Vagina (tissue), 2 donors: ENCODE data around the gene PHF23. TPM values are rescaled to one million over a fixed set of nuclear protein-coding genes. Genes with fewer than 3 reads are reported as not detected.

Experiments
- DNase-seq, 2 donors: peaks; one replicate each; pipeline ENCODE4 v3.0.0-alpha.2; 2017; ENCODE audit errors: extremely low spot score in 2 of 2
- H3K27ac ChIP-seq: fragments of 200-600 bp; sonication (generic); one replicate; pipeline ENCODE4 v1.5.1; 2019
- H3K27me3 ChIP-seq: fragments of 200-600 bp; sonication (generic); one replicate; pipeline ENCODE4 v1.5.1; 2019
- H3K36me3 ChIP-seq, 2 donors: fragments of 200-600 bp; sonication (generic); one replicate each; pipeline ENCODE4 v1.5.1; 2017 to 2019
- H3K4me1 ChIP-seq: fragments of 200-600 bp; sonication (generic); one replicate; pipeline ENCODE4 v1.5.1; 2019
- H3K4me3 ChIP-seq, 2 donors: fragments of 200-600 bp; sonication (generic); 1 replicate in 1 of 2; 2 replicates in 1 of 2; pipeline ENCODE4 v1.5.1; 2016 to 2019
- H3K9me3 ChIP-seq: fragments of 200-600 bp; sonication (generic); one replicate; pipeline ENCODE4 v1.5.1; 2019
- POLR2A ChIP-seq, 2 donors: fragments of 450-650 bp; IDR thresholded peaks; one replicate each; pipeline ENCODE4 v1.6.1; 2017; ENCODE audit warnings: antibody characterized with exemption in 2 of 2, mild to moderate bottlenecking in 2 of 2, moderate library complexity in 2 of 2
- POLR2AphosphoS5 ChIP-seq, 2 donors: sonication (generic); formaldehyde crosslinking; IDR thresholded peaks; one replicate each; pipeline ENCODE4 v1.9.0; 2017; ENCODE audit warnings: antibody characterized with exemption in 2 of 2, mild to moderate bottlenecking in 2 of 2, low read depth in 1 of 2; ENCODE audit not compliant: insufficient read depth in 1 of 2
- intact Hi-C: fragments of 100-400 bp; cut with DNase I; formaldehyde crosslinking; loops from one replicate; pipeline ENCODE4 v1.15.1; 2023
- total RNA-seq: library from RNA; depleted of rRNA; stranded (reverse); fragments of >200 nt; gene quantifications from one replicate; pipeline ENCODE4 v1.2.3, GENCODE V29; 2016
- TF ChIP-seq, protein P1 (sequence below), 3 experiments: fragments of 450-650 bp in 2 of 3; fragments of 200-600 bp in 1 of 3; sonication (generic) in 1 of 3; IDR thresholded peaks; one replicate each; pipeline ENCODE4 v1.5.1; 2017 to 2019; ENCODE audit warnings: antibody characterized with exemption in 3 of 3, mild to moderate bottlenecking in 2 of 3, moderate library complexity in 2 of 3

The PHF23 gene
- 24.8 TPM for total RNA-seq

DNA sequence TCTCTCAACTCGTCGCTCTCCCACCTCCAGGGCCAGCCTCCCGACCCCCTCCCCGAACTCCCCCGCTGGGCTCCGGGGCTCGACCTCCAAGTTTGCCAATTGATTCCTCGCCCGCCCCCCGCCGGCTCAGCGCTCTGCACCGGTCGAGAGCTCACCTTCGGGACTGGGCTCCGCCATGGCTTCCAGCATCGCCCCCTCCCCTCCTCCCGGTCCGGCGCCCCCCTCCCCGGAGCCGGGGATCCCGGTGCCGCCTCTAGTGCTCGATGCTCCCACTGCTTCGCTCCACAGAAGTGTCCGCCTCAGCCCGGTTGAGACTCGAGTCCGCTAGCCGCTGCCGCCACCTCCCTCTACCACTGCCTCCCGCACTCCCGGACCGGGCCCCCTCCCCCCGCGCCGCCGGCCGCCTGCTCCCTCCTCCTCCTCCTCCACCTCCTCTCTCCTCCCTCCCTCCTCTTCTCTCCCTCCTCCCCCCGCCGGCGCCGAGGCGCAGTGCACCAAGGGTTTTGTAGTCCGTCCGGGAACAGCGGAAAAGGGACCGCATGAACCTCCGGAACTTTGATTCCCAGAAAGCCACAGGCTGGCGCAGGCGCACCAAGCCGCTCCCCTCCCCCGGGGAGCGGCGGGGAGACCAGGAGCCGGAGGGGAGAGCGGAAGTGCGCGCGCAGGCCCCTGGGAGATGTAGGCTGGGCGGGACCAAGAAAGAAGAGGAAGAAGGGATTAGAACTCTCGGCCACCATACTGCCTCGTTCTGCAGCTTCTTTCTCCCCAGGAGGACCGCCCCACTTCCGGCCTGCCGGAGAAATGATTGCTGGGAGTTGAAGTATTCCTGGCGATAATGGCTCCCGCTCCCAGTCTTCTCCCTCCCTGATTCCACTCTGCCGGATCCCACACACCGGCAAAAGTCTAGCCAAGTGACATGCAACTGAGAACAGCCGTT, at the start of gene PHF23:
Gene PHF23, minus strand, starts transcription at position 367 of the 937 bp plus-strand sequence. Its CDS starts 178 bp downstream, at position 189.
- H3K4me3 ChIP-seq, result peak within 1 kb of the TSS; percentile 69 to 100
- peaks cover 51% of the 10 kb centered on the region for H3K4me1 ChIP-seq
- TF ChIP-seq POLR2AphosphoS5 (IDR thresholded peaks at IDR 0.05; ENCODE audit: insufficient read depth in 1 of 2, low read depth in 1 of 2), result peak; percentile 90 to 100
- TF ChIP-seq, protein P1, sequence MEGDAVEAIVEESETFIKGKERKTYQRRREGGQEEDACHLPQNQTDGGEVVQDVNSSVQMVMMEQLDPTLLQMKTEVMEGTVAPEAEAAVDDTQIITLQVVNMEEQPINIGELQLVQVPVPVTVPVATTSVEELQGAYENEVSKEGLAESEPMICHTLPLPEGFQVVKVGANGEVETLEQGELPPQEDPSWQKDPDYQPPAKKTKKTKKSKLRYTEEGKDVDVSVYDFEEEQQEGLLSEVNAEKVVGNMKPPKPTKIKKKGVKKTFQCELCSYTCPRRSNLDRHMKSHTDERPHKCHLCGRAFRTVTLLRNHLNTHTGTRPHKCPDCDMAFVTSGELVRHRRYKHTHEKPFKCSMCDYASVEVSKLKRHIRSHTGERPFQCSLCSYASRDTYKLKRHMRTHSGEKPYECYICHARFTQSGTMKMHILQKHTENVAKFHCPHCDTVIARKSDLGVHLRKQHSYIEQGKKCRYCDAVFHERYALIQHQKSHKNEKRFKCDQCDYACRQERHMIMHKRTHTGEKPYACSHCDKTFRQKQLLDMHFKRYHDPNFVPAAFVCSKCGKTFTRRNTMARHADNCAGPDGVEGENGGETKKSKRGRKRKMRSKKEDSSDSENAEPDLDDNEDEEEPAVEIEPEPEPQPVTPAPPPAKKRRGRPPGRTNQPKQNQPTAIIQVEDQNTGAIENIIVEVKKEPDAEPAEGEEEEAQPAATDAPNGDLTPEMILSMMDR (IDR thresholded peaks at IDR 0.05), result peak in 1 of 3 experiments; percentile 41
- peak; percentile 8 to 83 for TF ChIP-seq POLR2A (IDR thresholded peaks at IDR 0.05)
- no peaks in the 10 kb centered on the region for H3K27me3 ChIP-seq
- peak within 1 kb of the TSS; percentile 99 for H3K27ac ChIP-seq
- no peaks in the 10 kb centered on the region for H3K9me3 ChIP-seq
- peak in 1 of 2 donors; percentile 100 for DNase-seq
- peaks cover 0 to 31% of the 10 kb centered on the region in 2 donors for H3K36me3 ChIP-seq
- intact Hi-C loops, result no loop called here

DNA sequence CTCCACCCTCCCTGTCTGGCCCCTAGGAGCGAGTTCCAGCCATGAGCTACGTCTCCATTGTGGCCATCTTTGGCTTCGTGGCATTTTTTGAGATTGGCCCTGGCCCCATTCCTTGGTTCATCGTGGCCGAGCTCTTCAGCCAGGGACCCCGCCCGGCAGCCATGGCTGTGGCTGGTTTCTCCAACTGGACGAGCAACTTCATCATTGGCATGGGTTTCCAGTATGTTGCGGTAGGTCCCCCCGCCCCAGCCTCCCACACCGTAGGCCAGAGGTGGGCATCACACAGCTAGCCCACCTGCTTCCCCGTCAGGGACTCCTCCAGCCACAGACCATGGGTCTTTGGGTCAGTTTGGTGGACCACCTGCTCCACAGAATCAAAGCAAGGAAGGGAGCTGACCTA, 46.4 kb upstream of the PHF23 start:
- no peak overlapping the region for H3K27ac ChIP-seq
- H3K4me3 ChIP-seq, result no peak overlapping the region
- DNase-seq, result no peak
- intact Hi-C loops, result no loop called here
- H3K27me3 ChIP-seq, result no peaks in the 10 kb centered on the region
- no peak for TF ChIP-seq POLR2A (IDR thresholded peaks at IDR 0.05)
- TF ChIP-seq, protein P1 (IDR thresholded peaks at IDR 0.05), result no peak
- no peak for TF ChIP-seq POLR2AphosphoS5 (IDR thresholded peaks at IDR 0.05; ENCODE audit: insufficient read depth in 1 of 2, low read depth in 1 of 2)
- H3K4me1 ChIP-seq, result peaks cover 23% of the 10 kb centered on the region
- H3K36me3 ChIP-seq, result no peaks in the 10 kb centered on the region
- H3K9me3 ChIP-seq, result no peaks in the 10 kb centered on the region

DNA sequence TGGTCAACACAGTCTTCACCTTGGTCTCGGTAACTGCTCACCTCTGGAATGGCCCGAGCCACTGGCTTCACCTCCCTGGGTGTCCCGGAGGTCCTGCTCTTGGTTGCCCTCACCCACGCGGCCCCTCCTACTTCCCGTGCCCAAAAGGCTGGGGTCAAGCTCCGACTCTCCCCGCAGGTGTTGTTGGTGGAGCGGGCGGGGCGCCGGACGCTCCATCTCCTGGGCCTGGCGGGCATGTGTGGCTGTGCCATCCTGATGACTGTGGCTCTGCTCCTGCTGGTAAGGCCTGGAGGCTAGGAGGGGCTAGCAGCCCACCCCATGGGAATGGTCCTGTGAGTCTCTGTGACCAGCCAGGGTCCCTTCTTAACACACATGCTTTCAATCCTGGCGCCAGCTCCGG, 45.7 kb upstream of the PHF23 start:
- intact Hi-C loops, result no loop called here

DNA sequence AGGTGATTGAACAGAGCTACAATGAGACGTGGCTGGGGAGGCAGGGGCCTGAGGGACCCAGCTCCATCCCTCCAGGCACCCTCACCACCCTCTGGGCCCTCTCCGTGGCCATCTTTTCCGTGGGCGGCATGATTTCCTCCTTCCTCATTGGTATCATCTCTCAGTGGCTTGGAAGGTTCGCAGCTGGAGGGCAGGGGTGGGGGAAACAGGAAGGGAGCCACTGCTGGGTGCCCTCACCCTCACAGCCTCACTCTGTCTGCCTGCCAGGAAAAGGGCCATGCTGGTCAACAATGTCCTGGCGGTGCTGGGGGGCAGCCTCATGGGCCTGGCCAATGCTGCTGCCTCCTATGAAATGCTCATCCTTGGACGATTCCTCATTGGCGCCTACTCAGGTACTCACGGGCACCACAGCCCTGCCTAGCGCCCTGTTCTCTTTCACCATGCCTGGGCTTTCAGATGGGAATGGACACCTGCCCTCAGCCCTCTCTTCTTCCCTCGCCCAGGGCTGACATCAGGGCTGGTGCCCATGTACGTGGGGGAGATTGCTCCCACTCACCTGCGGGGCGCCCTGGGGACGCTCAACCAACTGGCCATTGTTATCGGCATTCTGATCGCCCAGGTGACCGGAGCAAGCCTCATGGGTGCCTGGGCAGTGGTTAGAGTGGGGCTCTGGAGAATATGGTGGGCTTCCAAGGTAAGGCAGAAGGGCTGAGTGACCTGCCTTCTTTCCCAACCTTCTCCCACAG, 44.4 kb upstream of the PHF23 start:
- Histone ChIP-seq H3K4me3 (no peak overlapping the region), H3K27me3 (no peaks in the 10 kb centered on the region), H3K27ac (no peak overlapping the region), H3K36me3 (no peaks in the 10 kb centered on the region), H3K9me3 (no peaks in the 10 kb centered on the region), H3K4me1 (peaks cover 24% of the 10 kb centered on the region)
- intact Hi-C loops, result no loop called here
- no peak for DNase-seq
- TF ChIP-seq POLR2AphosphoS5 (IDR thresholded peaks at IDR 0.05; ENCODE audit: insufficient read depth in 1 of 2, low read depth in 1 of 2), result no peak
- TF ChIP-seq, protein P1 (IDR thresholded peaks at IDR 0.05), result no peak
- TF ChIP-seq POLR2A (IDR thresholded peaks at IDR 0.05), result no peak

More for the DNA sequence above, 45.7 kb upstream of the PHF23 start:
- Histone ChIP-seq H3K4me1 (peaks cover 24% of the 10 kb centered on the region), H3K27me3 (no peaks in the 10 kb centered on the region), H3K4me3 (no peak overlapping the region), H3K36me3 (no peaks in the 10 kb centered on the region), H3K27ac (no peak overlapping the region), H3K9me3 (no peaks in the 10 kb centered on the region)
- no peak for DNase-seq
- TF ChIP-seq POLR2AphosphoS5 (IDR thresholded peaks at IDR 0.05; ENCODE audit: insufficient read depth in 1 of 2, low read depth in 1 of 2) (no peak), POLR2A (IDR thresholded peaks at IDR 0.05) (no peak)
- TF ChIP-seq, protein P1 (IDR thresholded peaks at IDR 0.05), result no peak
